ENCODE measurements around the gene LRRC2.
A peak's percentile ranks its signal among the peaks of the same experiment; 100 is the strongest.
"Not testable (repeated sequence)": the region's sequence is repeated elsewhere in the genome, so short reads cannot be mapped to it uniquely, and the experiment has no call there.

LRRC2 gene

GRCh38 chr3:46539443-46540005, 26.6 kb downstream of the LRRC2 start:
- in situ Hi-C loops (cut with HindIII; ENCODE audit: low pct_ligation_motif_present, low pct_unique_long_range_greater_than_20kb, low sequenced_read_pairs): no loop called here
- no peak for DNase-seq

GRCh38 chr3:46538803-46539442, 27.2 kb downstream of the LRRC2 start:
- no peak for DNase-seq
- in situ Hi-C loops (cut with HindIII; ENCODE audit: low pct_ligation_motif_present, low pct_unique_long_range_greater_than_20kb, low sequenced_read_pairs): no loop called here

GRCh38 chr3:46538425-46538802, 27.7 kb downstream of the LRRC2 start:
- in situ Hi-C loops (cut with HindIII; ENCODE audit: low pct_ligation_motif_present, low pct_unique_long_range_greater_than_20kb, low sequenced_read_pairs); DNase-seq: not testable (repeated sequence)

- in situ Hi-C loops (cut with HindIII; ENCODE audit: low pct_ligation_motif_present, low pct_unique_long_range_greater_than_20kb, low sequenced_read_pairs): no loop called here
- no peak for DNase-seq
Measured at GRCh38 chr3:46537779-46538178, 28.3 kb downstream of the LRRC2 start.

GRCh38 chr3:46537316-46537715, 28.8 kb downstream of the LRRC2 start:
- DNase-seq: no peak
- in situ Hi-C loops (cut with HindIII; ENCODE audit: low pct_ligation_motif_present, low pct_unique_long_range_greater_than_20kb, low sequenced_read_pairs): no loop called here

GRCh38 chr3:46536758-46537157, 29.3 kb downstream of the LRRC2 start:
- in situ Hi-C loops (cut with HindIII; ENCODE audit: low pct_ligation_motif_present, low pct_unique_long_range_greater_than_20kb, low sequenced_read_pairs): no loop called here
- no peak for DNase-seq

- in situ Hi-C loops (cut with HindIII; ENCODE audit: low pct_ligation_motif_present, low pct_unique_long_range_greater_than_20kb, low sequenced_read_pairs): no loop called here
- no peak for DNase-seq
Measured at GRCh38 chr3:46535746-46536145, 30.4 kb downstream of the LRRC2 start.

- in situ Hi-C loops (cut with HindIII; ENCODE audit: low pct_ligation_motif_present, low pct_unique_long_range_greater_than_20kb, low sequenced_read_pairs): no loop called here
Measured at GRCh38 chr3:46533091-46533490, 33.0 kb downstream of the LRRC2 start.

GRCh38 chr3:46527239-46527638, 38.9 kb downstream of the LRRC2 start:
- in situ Hi-C loops (cut with HindIII; ENCODE audit: low pct_ligation_motif_present, low pct_unique_long_range_greater_than_20kb, low sequenced_read_pairs): no loop called here

More at GRCh38 chr3:46533091-46533490, 33.0 kb downstream of the LRRC2 start:
- DNase-seq: no peak

GRCh38 chr3:46524832-46525231, 41.3 kb downstream of the LRRC2 start:
- in situ Hi-C loops (cut with HindIII; ENCODE audit: low pct_ligation_motif_present, low pct_unique_long_range_greater_than_20kb, low sequenced_read_pairs): no loop called here

More at GRCh38 chr3:46527239-46527638, 38.9 kb downstream of the LRRC2 start:
- DNase-seq: no peak

GRCh38 chr3:46524008-46524407, 42.1 kb downstream of the LRRC2 start:
- DNase-seq: no peak
- in situ Hi-C loops (cut with HindIII; ENCODE audit: low pct_ligation_motif_present, low pct_unique_long_range_greater_than_20kb, low sequenced_read_pairs): no loop called here

More at GRCh38 chr3:46524832-46525231, 41.3 kb downstream of the LRRC2 start:
- no peak for DNase-seq

- DNase-seq: no peak
Measured at GRCh38 chr3:46523556-46523955, 42.5 kb downstream of the LRRC2 start.

GRCh38 chr3:46522201-46522600, 43.9 kb downstream of the LRRC2 start:
- DNase-seq; in situ Hi-C loops (cut with HindIII; ENCODE audit: low pct_ligation_motif_present, low pct_unique_long_range_greater_than_20kb, low sequenced_read_pairs): not testable (repeated sequence)

More at GRCh38 chr3:46523556-46523955, 42.5 kb downstream of the LRRC2 start:
- in situ Hi-C loops (cut with HindIII; ENCODE audit: low pct_ligation_motif_present, low pct_unique_long_range_greater_than_20kb, low sequenced_read_pairs): no loop called here

GRCh38 chr3:46521096-46521495, 45.0 kb downstream of the LRRC2 start:
- no peak for DNase-seq
- in situ Hi-C loops (cut with HindIII; ENCODE audit: low pct_ligation_motif_present, low pct_unique_long_range_greater_than_20kb, low sequenced_read_pairs): no loop called here

GRCh38 chr3:46520531-46520930, 45.6 kb downstream of the LRRC2 start:
- in situ Hi-C loops (cut with HindIII; ENCODE audit: low pct_ligation_motif_present, low pct_unique_long_range_greater_than_20kb, low sequenced_read_pairs): no loop called here

GRCh38 chr3:46519952-46520351, 46.1 kb downstream of the LRRC2 start:
- in situ Hi-C loops (cut with HindIII; ENCODE audit: low pct_ligation_motif_present, low pct_unique_long_range_greater_than_20kb, low sequenced_read_pairs): no loop called here
- DNase-seq: no peak

More at GRCh38 chr3:46520531-46520930, 45.6 kb downstream of the LRRC2 start:
- DNase-seq: no peak

GRCh38 chr3:46517784-46518181, 48.3 kb downstream of the LRRC2 start:
- in situ Hi-C loops (cut with HindIII; ENCODE audit: low pct_ligation_motif_present, low pct_unique_long_range_greater_than_20kb, low sequenced_read_pairs): no loop called here
- no peak for DNase-seq

- in situ Hi-C loops (cut with HindIII; ENCODE audit: low pct_ligation_motif_present, low pct_unique_long_range_greater_than_20kb, low sequenced_read_pairs): no loop called here
- DNase-seq: peak; percentile 3
Measured at GRCh38 chr3:46517016-46517783, 48.9 kb downstream of the LRRC2 start.

- in situ Hi-C loops (cut with HindIII; ENCODE audit: low pct_ligation_motif_present, low pct_unique_long_range_greater_than_20kb, low sequenced_read_pairs): no loop called here
- no peak for DNase-seq
Measured at GRCh38 chr3:46516521-46516920, 49.6 kb downstream of the LRRC2 start.

All from ACHN (cell line).